GM10266 (cell line): ENCODE data around the gene MZT1.

Experiments
- DNase-seq: peaks from one replicate; pipeline ENCODE4 v3.0.0; 2012; ENCODE audit errors: extremely low spot score
- TF ChIP-seq, protein P1 (sequence below): IDR thresholded peaks from 2 replicates; pipeline ENCODE4 v1.5.1; 2012; ENCODE audit warnings: mild to moderate bottlenecking, low read depth; ENCODE audit not compliant: control insufficient read depth, insufficient read depth; ENCODE audit errors: missing control alignments

Gene MZT1, protein sequence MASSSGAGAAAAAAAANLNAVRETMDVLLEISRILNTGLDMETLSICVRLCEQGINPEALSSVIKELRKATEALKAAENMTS

DNA sequence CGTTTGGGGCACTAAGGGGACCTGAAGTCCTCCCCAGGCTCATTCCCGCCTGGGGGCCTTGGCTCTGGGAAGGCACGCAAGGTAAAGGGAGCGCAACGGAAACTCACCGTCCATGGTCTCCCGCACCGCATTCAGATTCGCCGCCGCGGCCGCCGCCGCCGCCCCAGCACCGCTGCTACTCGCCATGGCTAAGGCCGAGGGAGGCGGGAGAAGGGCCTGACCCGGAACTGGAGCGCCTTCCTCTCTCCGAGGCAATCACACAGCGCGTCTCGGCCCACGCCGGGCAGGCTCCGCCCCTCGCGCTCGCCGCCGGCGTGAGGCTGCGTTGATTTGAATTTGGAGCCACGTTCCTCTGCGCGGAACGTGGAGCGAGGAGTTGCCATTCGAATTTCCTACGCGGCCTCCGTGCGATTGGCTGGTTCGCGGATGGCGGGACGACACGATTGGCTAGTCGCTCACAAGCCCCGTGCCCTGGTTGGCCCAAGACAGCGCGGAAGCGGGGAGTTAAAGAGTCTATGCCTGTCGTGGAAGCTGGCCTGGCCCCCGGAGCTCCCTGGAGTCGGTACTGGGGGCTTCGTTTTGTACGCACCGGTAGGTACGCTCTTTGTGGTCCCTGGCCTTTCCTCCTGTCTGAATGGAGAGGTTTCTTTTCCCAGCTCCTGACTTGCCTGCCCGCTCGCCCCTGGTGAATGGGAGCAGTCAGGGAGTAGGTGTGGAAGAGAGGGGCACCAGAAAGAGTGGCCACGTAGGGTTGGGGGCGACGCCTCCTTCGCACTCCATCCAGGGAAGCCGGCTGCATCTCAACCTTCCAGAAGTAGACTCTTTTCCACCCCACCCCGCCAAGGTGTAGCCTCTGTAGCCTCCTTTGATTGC lies at the start of gene MZT1, which contains the start of gene BORA:
Gene MZT1 (minus strand): TSS at position 213 of the 873 bp plus-strand sequence. CDS start 27 bp downstream, at position 186.
Gene BORA (plus strand): TSS at position 507 of the 873 bp plus-strand sequence. CDS start 1,018 bp downstream, outside the sequence.
- TF ChIP-seq, protein P1, sequence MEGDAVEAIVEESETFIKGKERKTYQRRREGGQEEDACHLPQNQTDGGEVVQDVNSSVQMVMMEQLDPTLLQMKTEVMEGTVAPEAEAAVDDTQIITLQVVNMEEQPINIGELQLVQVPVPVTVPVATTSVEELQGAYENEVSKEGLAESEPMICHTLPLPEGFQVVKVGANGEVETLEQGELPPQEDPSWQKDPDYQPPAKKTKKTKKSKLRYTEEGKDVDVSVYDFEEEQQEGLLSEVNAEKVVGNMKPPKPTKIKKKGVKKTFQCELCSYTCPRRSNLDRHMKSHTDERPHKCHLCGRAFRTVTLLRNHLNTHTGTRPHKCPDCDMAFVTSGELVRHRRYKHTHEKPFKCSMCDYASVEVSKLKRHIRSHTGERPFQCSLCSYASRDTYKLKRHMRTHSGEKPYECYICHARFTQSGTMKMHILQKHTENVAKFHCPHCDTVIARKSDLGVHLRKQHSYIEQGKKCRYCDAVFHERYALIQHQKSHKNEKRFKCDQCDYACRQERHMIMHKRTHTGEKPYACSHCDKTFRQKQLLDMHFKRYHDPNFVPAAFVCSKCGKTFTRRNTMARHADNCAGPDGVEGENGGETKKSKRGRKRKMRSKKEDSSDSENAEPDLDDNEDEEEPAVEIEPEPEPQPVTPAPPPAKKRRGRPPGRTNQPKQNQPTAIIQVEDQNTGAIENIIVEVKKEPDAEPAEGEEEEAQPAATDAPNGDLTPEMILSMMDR: no peak
- DNase-seq: peak; percentile 88

DNA sequence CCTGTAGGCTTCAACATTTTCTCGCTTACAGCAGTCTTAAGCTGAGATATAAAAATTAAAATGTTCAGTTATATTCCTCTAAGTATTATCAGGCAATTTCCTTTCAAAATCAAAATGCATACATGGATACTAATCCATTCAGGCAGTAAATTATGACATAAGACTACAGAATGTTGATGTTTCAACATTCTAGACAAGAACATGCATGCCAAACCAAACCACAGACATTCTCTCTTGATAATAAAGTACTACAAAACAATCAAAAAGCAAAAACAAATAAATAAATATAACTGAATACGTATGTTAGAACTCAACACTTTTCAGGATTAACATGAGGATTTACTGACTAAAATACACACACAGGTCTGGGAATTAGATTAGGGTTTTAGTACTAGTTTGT lies 46.6 kb upstream of the MZT1 start:
- DNase-seq: no peak
- TF ChIP-seq, protein P1: no peak

DNA sequence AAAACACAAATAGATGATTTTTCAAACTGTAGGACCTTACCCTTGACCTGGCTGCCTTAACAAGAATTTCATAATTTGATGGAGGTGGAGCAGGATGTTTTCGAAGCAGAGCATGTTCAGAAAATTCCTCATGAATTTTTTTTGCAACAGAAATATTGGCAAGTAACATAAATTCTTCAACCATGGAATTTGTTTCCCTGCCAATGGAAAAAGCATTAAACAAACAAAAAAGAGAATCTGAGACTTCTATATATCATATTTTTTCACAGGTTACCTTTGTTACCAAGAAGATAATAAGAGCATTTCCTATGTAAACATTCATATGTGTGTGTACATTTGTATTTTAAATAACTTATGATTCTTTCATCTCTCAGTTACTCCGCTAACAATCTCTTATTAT lies 36.0 kb upstream of the MZT1 start:
- TF ChIP-seq, protein P1: no peak
- no peak for DNase-seq

DNA sequence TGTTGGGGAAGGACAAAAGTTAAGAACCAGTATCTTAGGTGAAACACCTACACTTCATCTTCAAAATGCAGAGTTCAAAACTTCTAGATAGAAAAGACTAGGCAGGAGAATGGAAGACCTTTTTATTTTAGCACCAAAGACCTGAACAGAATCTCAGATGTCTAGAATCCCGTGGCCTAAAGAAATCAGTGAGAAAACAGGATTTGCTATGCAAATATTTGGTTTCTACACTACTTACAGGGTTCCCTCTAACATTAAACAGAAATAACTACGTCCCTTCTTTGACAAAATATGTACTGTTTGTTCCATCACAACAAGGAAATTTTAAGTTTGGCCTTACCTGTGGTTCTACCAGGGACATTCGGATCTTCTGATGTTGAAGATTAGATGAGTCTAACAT lies 32.8 kb upstream of the MZT1 start:
- TF ChIP-seq, protein P1: no peak

DNA sequence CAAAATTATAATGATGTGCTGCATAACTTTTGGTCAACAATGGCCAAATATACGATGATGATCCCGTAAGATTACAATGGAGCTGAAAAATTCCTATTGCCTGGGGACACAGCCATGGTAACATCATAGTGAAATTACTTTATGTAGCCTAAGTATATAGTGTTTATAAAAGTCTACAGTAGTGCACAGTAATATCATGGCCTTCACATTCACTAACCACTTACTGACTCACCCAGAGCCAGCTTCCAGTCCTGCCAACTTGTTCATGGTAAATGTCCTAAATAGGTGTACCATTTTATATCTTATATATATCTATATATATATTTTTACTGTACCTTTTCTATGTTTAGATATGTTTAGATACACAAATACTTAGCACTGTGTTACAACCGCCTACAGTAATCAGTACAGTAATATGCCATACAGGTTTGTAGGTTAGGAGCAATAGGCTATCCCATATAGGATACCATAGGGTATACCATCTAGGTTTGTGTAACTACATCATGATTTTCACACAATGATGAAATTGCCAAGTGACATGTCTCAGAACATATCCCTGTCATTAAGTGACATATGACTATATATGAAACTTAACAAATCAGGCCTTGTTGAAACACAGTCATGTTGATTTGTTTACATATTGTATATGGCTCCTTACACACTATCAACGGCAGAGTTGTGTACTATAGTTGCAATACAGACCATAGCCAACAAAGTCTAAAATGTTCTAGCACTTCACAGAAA lies 30.5 kb upstream of the MZT1 start:
- no peak for DNase-seq

More for the DNA sequence above, 32.8 kb upstream of the MZT1 start:
- no peak for DNase-seq

DNA sequence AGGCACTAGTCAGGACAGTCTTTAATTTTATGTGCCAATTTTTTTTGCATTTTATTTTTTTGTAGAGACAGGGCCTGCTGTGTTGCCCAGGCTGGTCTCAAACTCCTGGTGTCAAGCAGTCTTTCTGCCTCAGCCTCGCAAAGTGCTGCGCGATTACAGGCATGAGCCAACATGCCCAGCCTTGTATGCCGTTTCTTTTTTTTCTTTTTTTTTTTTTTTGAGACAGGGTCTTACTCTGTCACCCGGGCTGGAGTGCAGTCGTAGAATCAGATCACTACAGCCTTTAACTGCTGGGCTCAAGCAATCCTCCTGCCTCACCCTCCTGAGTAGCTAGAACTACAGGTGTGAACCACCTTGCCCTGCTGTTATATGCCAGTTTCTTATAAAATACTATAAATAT lies 26.7 kb upstream of the MZT1 start:
- TF ChIP-seq, protein P1: no peak
- DNase-seq: no peak

More for the DNA sequence above, 30.5 kb upstream of the MZT1 start:
- TF ChIP-seq, protein P1: no peak
